Vagina (tissue), 2 donors: ENCODE data around the gene TSPAN9.

Experiments
- CTCF ChIP-seq, 3 experiments: fragments of 450-650 bp in 2 of 3; fragments of 200-600 bp in 1 of 3; sonication (generic) in 1 of 3; IDR thresholded peaks; one replicate each; pipeline ENCODE4 v1.5.1; 2017 to 2019; ENCODE audit warnings: antibody characterized with exemption in 3 of 3, mild to moderate bottlenecking in 2 of 3, moderate library complexity in 2 of 3
- POLR2A ChIP-seq, 2 donors: fragments of 450-650 bp; IDR thresholded peaks; one replicate each; pipeline ENCODE4 v1.6.1; 2017; ENCODE audit warnings: antibody characterized with exemption in 2 of 2, mild to moderate bottlenecking in 2 of 2, moderate library complexity in 2 of 2
- POLR2AphosphoS5 ChIP-seq, 2 donors: sonication (generic); formaldehyde crosslinking; IDR thresholded peaks; one replicate each; pipeline ENCODE4 v1.9.0; 2017; ENCODE audit warnings: antibody characterized with exemption in 2 of 2, mild to moderate bottlenecking in 2 of 2, low read depth in 1 of 2; ENCODE audit not compliant: insufficient read depth in 1 of 2

GRCh38 chr12:3042394-3042793 is 34.8 kb upstream of the TSPAN9 start:
- TF ChIP-seq CTCF (IDR thresholded peaks at IDR 0.05) (no peak), POLR2A (IDR thresholded peaks at IDR 0.05) (no peak), POLR2AphosphoS5 (IDR thresholded peaks at IDR 0.05; ENCODE audit: insufficient read depth in 1 of 2, low read depth in 1 of 2) (no peak)
